Gastrocnemius medialis (tissue), 4 donors: ENCODE results near the gene ATOH7. TPM values are rescaled to one million over a fixed set of nuclear protein-coding genes. Genes with fewer than 3 reads are reported as not detected.
"Not testable (repeated sequence)": the region's sequence is repeated elsewhere in the genome, so short reads cannot be mapped to it uniquely, and the experiment has no call there.

ENCODE experiments used
- ATAC-seq, 2 donors: fragments of 150-250 bp; one replicate each; pipeline ENCODE4 v1.9.1; 2016
- DNase-seq, 2 donors: peaks; one replicate each; pipeline ENCODE4 v3.0.0-alpha.2; 2019
- H3K27ac ChIP-seq, 4 donors: fragments of 200-600 bp; sonication (generic); 1 replicate in 1 of 4; 2 replicates in 3 of 4; pipeline ENCODE4 v1.5.1; 2016 to 2018; ENCODE audit warnings: mild to moderate bottlenecking in 2 of 4, moderate library complexity in 1 of 4
- H3K27me3 ChIP-seq, 3 donors: fragments of 200-600 bp; sonication (generic) in 2 of 3; 1 replicate in 1 of 3; 2 replicates in 2 of 3; pipeline versions ENCODE4 v1.5.1 to v1.6.0; 2016 to 2019; ENCODE audit warnings: mild to moderate bottlenecking in 1 of 3, moderate library complexity in 1 of 3
- H3K36me3 ChIP-seq, 2 donors: fragments of 200-600 bp; sonication (generic) in 1 of 2; one replicate each; pipeline ENCODE4 v1.5.1; 2017 to 2018
- H3K4me1 ChIP-seq, 2 donors: fragments of 200-600 bp; sonication (generic) in 1 of 2; one replicate each; pipeline ENCODE4 v1.5.1; 2016 to 2017; ENCODE audit warnings: mild to moderate bottlenecking in 2 of 2
- H3K4me3 ChIP-seq, 4 donors: fragments of 200-600 bp; sonication (generic) in 3 of 4; 1 replicate in 1 of 4; 2 replicates in 3 of 4; pipeline ENCODE4 v1.5.1; 2016 to 2019; ENCODE audit warnings: mild to moderate bottlenecking in 2 of 4
- H3K9me3 ChIP-seq, 3 donors: fragments of 200-600 bp; sonication (generic) in 2 of 3; 1 replicate in 1 of 3; 2 replicates in 2 of 3; pipeline ENCODE4 v1.5.1; 2016 to 2019
- POLR2A ChIP-seq, 2 donors: fragments of 450-650 bp; IDR thresholded peaks; one replicate each; pipeline ENCODE4 v1.6.1; 2017; ENCODE audit warnings: antibody characterized with exemption in 2 of 2, mild to moderate bottlenecking in 2 of 2, moderate library complexity in 2 of 2
- in situ Hi-C, 4 donors: fragments of 200-750 bp; cut with MboI; loops; one replicate each; pipeline versions ENCODE4 v1.15.0 to v1.8.0; 2017; ENCODE audit warnings: low sequenced_read_pairs in 4 of 4
- intact Hi-C: fragments of 100-400 bp; cut with DNase I; formaldehyde crosslinking; loops from one replicate; pipeline ENCODE4 v1.15.1; 2023; ENCODE audit warnings: low total_unique reads
- total RNA-seq, 4 donors: library from RNA; depleted of rRNA; stranded (reverse); fragments of >200 nt; gene quantifications; one replicate each; pipeline versions ENCODE4 v1.1.0 to v1.2.3, GENCODE V29; 2016
- TF ChIP-seq, protein P1 (sequence below), 5 experiments: fragments of 450-650 bp in 3 of 5; fragments of 200-600 bp in 2 of 5; sonication (generic) in 2 of 5; IDR thresholded peaks in 4 of 5; conservative IDR thresholded peaks in 1 of 5; 1 replicate in 4 of 5; 2 replicates in 1 of 5; pipeline ENCODE4 v1.5.1; 2016 to 2019; ENCODE audit warnings: antibody characterized with exemption in 5 of 5, mild to moderate bottlenecking in 3 of 5, moderate library complexity in 3 of 5

ATOH7 gene
- total RNA-seq, 4 donors from 2014 or later, result not detected

DNA sequence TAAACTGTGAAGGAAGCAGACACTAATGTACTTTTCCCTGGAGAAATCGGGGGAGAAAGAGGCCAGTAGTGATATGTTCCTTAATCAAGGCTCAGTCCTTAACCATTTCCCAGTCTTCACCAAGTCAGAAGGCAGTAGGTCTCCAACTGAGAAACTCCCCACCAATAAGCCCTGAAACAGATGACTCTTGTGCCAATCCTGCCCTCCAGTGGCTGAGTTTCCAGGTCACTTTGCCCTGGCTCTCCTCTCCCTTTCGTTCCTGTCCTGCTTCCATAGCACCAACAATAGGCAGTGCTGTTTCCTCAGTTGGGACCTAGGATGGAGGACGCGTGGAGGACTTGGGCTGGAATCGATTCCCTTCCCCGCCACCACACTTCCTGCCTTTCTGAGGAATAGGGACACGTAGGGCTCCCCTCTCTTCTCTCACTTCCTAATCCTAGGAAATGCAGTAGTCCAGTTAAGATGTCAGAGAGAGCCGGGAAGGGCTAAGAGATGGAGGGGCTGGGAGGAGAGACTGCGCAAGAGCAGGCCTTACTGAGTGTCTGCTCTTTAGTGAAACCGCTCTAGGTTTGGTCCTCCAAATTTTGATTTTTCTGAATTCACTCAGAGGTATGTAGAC, 23.4 kb downstream of the ATOH7 start:
- no peak for ATAC-seq
- TF ChIP-seq POLR2A (IDR thresholded peaks at IDR 0.05), result no peak
- TF ChIP-seq, protein P1, sequence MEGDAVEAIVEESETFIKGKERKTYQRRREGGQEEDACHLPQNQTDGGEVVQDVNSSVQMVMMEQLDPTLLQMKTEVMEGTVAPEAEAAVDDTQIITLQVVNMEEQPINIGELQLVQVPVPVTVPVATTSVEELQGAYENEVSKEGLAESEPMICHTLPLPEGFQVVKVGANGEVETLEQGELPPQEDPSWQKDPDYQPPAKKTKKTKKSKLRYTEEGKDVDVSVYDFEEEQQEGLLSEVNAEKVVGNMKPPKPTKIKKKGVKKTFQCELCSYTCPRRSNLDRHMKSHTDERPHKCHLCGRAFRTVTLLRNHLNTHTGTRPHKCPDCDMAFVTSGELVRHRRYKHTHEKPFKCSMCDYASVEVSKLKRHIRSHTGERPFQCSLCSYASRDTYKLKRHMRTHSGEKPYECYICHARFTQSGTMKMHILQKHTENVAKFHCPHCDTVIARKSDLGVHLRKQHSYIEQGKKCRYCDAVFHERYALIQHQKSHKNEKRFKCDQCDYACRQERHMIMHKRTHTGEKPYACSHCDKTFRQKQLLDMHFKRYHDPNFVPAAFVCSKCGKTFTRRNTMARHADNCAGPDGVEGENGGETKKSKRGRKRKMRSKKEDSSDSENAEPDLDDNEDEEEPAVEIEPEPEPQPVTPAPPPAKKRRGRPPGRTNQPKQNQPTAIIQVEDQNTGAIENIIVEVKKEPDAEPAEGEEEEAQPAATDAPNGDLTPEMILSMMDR (IDR thresholded peaks at IDR 0.05 in 4 of 5, conservative IDR thresholded peaks at IDR 0.05 in 1 of 5), result peak in 2 of 5 experiments; percentile 11 to 19
- no peak overlapping the region for H3K4me3 ChIP-seq
- DNase-seq, result no peak
- peaks cover 0 to 62% of the 10 kb centered on the region in 2 donors for H3K36me3 ChIP-seq
- H3K4me1 ChIP-seq, result no peaks in the 10 kb centered on the region
- no peaks in the 10 kb centered on the region for H3K27me3 ChIP-seq
- intact Hi-C loops, result no loop called here
- peak overlapping the region in 3 of 4 donors; percentile 11 to 24 (median 22) for H3K27ac ChIP-seq
- in situ Hi-C loops, result no loop called here
- H3K9me3 ChIP-seq, result no peaks in the 10 kb centered on the region

DNA sequence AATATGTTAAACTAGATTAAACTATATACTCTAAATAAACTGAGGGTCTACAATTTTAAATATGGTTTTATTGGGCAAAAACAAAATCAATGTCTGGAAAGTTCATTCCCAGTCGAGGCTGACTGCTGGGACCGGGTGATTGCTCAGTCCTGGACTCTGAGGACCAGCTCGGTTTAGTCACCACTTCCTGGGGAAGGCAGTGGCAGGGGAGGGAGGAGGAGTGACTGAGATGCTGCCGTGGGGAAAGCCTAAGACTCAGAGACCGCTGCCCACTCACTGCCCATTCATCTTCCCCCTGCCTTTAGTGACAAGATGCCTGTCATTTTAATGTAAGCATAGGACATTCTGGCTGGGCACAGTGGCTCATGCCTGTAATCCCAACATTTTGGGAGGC, 29.0 kb downstream of the ATOH7 start:
- ATAC-seq, result no peak
- DNase-seq, result no peak
- intact Hi-C loops (no loop called here), in situ Hi-C loops (no loop called here)
- no peaks in the 10 kb centered on the region for H3K27me3 ChIP-seq
- peaks cover 3 to 78% of the 10 kb centered on the region in 2 donors for H3K36me3 ChIP-seq
- H3K9me3 ChIP-seq, result no peaks in the 10 kb centered on the region
- no peak for TF ChIP-seq POLR2A (IDR thresholded peaks at IDR 0.05)
- TF ChIP-seq, protein P1 (IDR thresholded peaks at IDR 0.05 in 4 of 5, conservative IDR thresholded peaks at IDR 0.05 in 1 of 5), result no peak
- peak overlapping the region in 1 of 4 donors; percentile 3 for H3K27ac ChIP-seq
- H3K4me3 ChIP-seq, result no peak overlapping the region
- H3K4me1 ChIP-seq, result no peaks in the 10 kb centered on the region

DNA sequence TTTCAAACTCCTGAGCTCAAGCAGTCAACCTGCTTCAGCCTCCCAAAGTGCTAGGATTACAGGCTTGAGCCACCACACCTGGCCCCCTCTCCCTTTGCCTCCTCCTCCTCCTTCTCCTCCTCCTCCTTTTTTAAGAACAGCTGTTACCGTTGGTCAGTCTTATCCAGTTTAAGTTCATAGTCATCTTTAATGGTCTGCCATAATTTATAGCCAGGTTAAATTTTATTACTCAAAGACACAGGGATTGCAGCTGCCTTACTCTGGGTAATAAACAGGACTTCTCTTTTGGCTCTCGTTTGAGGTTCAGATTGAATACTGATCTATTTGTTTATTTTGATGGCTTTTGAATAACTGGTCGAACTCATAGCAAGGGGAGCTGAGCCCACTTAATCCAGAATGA, 35.2 kb downstream of the ATOH7 start:
- in situ Hi-C loops, result no loop called here
- Histone ChIP-seq H3K36me3 (peaks cover 3 to 75% of the 10 kb centered on the region in 2 donors), H3K4me1 (peaks cover 18 to 23% of the 10 kb centered on the region in 2 donors), H3K27me3 (no peaks in the 10 kb centered on the region), H3K4me3 (no peak overlapping the region), H3K9me3 (no peaks in the 10 kb centered on the region), H3K27ac (peak overlapping the region in 2 of 4 donors; percentile 37 to 56)
- no peak for TF ChIP-seq POLR2A (IDR thresholded peaks at IDR 0.05)
- TF ChIP-seq, protein P1 (IDR thresholded peaks at IDR 0.05 in 4 of 5, conservative IDR thresholded peaks at IDR 0.05 in 1 of 5), result no peak
- ATAC-seq (no peak), DNase-seq (no peak)
- intact Hi-C loops, result no loop called here

DNA sequence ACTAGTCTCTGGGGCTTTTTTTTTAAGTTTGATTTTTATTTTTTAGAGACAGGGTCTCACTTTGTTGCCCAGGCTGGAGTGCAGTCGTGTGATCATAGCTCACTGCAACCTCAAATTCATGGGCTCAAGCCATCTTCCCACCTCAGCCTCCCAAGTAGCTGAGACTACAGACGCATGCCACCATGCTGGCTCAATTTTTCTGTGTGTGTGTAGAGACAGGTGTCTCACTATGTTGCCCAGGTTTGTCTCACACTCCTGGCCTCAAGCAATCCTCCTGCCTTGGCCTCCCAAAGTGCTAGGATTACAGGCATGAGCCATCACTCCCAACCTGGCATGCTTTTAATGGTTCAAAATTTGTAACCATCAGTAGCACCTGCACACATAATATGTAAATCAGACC, 36.1 kb downstream of the ATOH7 start:
- H3K9me3 ChIP-seq, H3K27me3 ChIP-seq, DNase-seq, H3K4me3 ChIP-seq, intact Hi-C loops, ATAC-seq, in situ Hi-C loops: not testable (repeated sequence)
- Histone ChIP-seq H3K4me1 (peaks cover 25 to 26% of the 10 kb centered on the region in 2 donors), H3K36me3 (peaks cover 3 to 70% of the 10 kb centered on the region in 2 donors), H3K27ac (peak overlapping the region in 3 of 4 donors; percentile 42 to 80 (median 64))

DNA sequence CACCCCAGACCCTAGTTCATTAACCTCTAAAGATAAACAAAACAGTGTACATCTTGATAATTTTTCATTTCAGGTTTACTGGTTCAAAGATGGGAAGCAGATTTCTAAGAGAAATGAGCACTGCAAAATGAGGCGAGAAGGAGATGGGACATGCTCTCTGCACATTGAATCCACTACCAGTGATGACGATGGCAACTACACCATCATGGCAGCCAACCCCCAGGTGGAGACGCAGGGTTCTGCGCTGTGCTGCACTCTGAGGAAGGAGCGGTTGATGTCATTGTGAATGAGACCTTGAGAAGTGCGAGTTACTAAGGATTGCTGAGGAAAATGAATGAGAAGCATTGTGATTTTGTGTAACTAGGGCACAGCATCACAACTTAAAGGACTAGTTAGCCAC, 37.6 kb downstream of the ATOH7 start:
- Histone ChIP-seq H3K27me3 (no peaks in the 10 kb centered on the region), H3K36me3 (peaks cover 3 to 69% of the 10 kb centered on the region in 2 donors), H3K9me3 (no peaks in the 10 kb centered on the region), H3K4me1 (peaks cover 25 to 30% of the 10 kb centered on the region in 2 donors), H3K27ac (peak overlapping the region in 3 of 4 donors; percentile 36 to 80 (median 64)), H3K4me3 (no peak overlapping the region)
- in situ Hi-C loops, result no loop called here
- intact Hi-C loops, result no loop called here
- no peak for DNase-seq
- TF ChIP-seq, protein P1 (IDR thresholded peaks at IDR 0.05 in 4 of 5, conservative IDR thresholded peaks at IDR 0.05 in 1 of 5), result no peak
- no peak for TF ChIP-seq POLR2A (IDR thresholded peaks at IDR 0.05)
- no peak for ATAC-seq
